Upper lobe of left lung (tissue), 6 donors: ENCODE results near the gene ERN2. TPM values are rescaled to one million over a fixed set of nuclear protein-coding genes. Genes with fewer than 3 reads are reported as not detected.

Experiments
- ATAC-seq, 2 donors: fragments of 200-7000 bp; cut with Tn5 transposase; one replicate each; pipeline ENCODE4 v1.9.1; 2022; ENCODE audit warnings: mild to moderate bottlenecking in 2 of 2, moderate library complexity in 2 of 2; ENCODE audit not compliant: low FRiP score in 2 of 2
- DNase-seq, 2 donors: peaks; one replicate each; pipeline ENCODE4 v3.0.0-alpha.2; 2019 to 2020
- H3K27ac ChIP-seq, 4 donors: fragments of 200-600 bp; sonication (generic); one replicate each; pipeline ENCODE4 v1.5.1; 2016 to 2019
- H3K27me3 ChIP-seq, 4 donors: fragments of 200-600 bp; sonication (generic); one replicate each; pipeline ENCODE4 v1.5.1; 2017 to 2019
- H3K36me3 ChIP-seq, 4 donors: fragments of 200-600 bp; sonication (generic); one replicate each; pipeline ENCODE4 v1.5.1; 2016 to 2019
- H3K4me1 ChIP-seq, 4 donors: fragments of 200-600 bp; sonication (generic); one replicate each; pipeline ENCODE4 v1.5.1; 2018 to 2019
- H3K4me3 ChIP-seq, 4 donors: fragments of 200-600 bp; sonication (generic); one replicate each; pipeline ENCODE4 v1.5.1; 2017 to 2019; ENCODE audit warnings: mild to moderate bottlenecking in 2 of 4, moderate library complexity in 1 of 4
- H3K9me3 ChIP-seq, 4 donors: fragments of 200-600 bp; sonication (generic); one replicate each; pipeline ENCODE4 v1.5.1; 2018 to 2019
- CTCF ChIP-seq, 6 experiments: fragments of 450-650 bp in 4 of 6; fragments of 200-600 bp in 2 of 6; sonication (generic) in 2 of 6; IDR thresholded peaks; one replicate each; pipeline ENCODE4 v1.5.1; 2016 to 2019; ENCODE audit warnings: antibody characterized with exemption in 6 of 6
- EP300 ChIP-seq, 4 donors: sonication (generic); formaldehyde crosslinking; IDR thresholded peaks; one replicate each; pipeline ENCODE4 v1.5.1; 2017; ENCODE audit warnings: antibody characterized with exemption in 4 of 4, control low read depth in 2 of 4
- POLR2A ChIP-seq, 4 donors: fragments of 450-650 bp; IDR thresholded peaks; one replicate each; pipeline ENCODE4 v1.5.1; 2016 to 2017; ENCODE audit warnings: antibody characterized with exemption in 4 of 4, mild to moderate bottlenecking in 2 of 4
- POLR2AphosphoS5 ChIP-seq, 2 donors: sonication (generic); formaldehyde crosslinking; IDR thresholded peaks; one replicate each; pipeline ENCODE4 v1.5.1; 2017; ENCODE audit warnings: antibody characterized with exemption in 2 of 2
- WGBS, 2 donors: methylation state at CpG; one replicate each; pipeline ENCODE4 v1.1.5; 2017 to 2018; 5-methylcytosine and 5-hydroxymethylcytosine counted together
- total RNA-seq, 6 donors: library from RNA; depleted of rRNA in 4 of 6; stranded (reverse); fragments of >200 nt in 4 of 6; gene quantifications; one replicate each; pipeline versions ENCODE4 v1.1.0 to v1.2.1, GENCODE V29; 2016 to 2021
- donor health status: DM: no; HTN: no; CAD: no; lungs with moderate emphysema.
- donor health status: DM: no; HTN: yes; CAD: no; lungs with severe emphysema.

ERN2 gene
- total RNA-seq, 6 donors from 2014 or later: 0.46 to 9.6 (median 1.3) TPM

- no peaks in the 10 kb centered on the region for H3K36me3 ChIP-seq
- H3K27me3 ChIP-seq: peaks cover 0 to 14% (median 3%) of the 10 kb centered on the region in 4 donors
- H3K4me1 ChIP-seq: peaks cover 0 to 5% (median 2%) of the 10 kb centered on the region in 4 donors
- 75 to 83% methylated on average over 5 of the region's 5 CpGs for WGBS, 2 donors
- no peak for DNase-seq
- no peak overlapping the region for H3K27ac ChIP-seq
- no peak for TF ChIP-seq CTCF (IDR thresholded peaks at IDR 0.05)
- TF ChIP-seq POLR2AphosphoS5 (IDR thresholded peaks at IDR 0.05): no peak
- no peak for TF ChIP-seq EP300 (IDR thresholded peaks at IDR 0.05)
- TF ChIP-seq POLR2A (IDR thresholded peaks at IDR 0.05): no peak
- H3K9me3 ChIP-seq: no peaks in the 10 kb centered on the region
- ATAC-seq: no peak
- H3K4me3 ChIP-seq: no peak overlapping the region
These were observed 3.5 kb upstream of the ERN2 start for GRCh38 chr16:23716484-23716883.

- H3K27me3 ChIP-seq: peaks cover 0 to 14% (median 3%) of the 10 kb centered on the region in 4 donors
- DNase-seq (no peak), ATAC-seq (no peak)
- 56 to 80% methylated on average over 4 of the region's 4 CpGs for WGBS, 2 donors
- no peak for TF ChIP-seq POLR2AphosphoS5 (IDR thresholded peaks at IDR 0.05)
- no peak for TF ChIP-seq CTCF (IDR thresholded peaks at IDR 0.05)
- TF ChIP-seq POLR2A (IDR thresholded peaks at IDR 0.05): no peak
- no peak for TF ChIP-seq EP300 (IDR thresholded peaks at IDR 0.05)
- no peak overlapping the region for H3K27ac ChIP-seq
- H3K4me3 ChIP-seq: no peak overlapping the region
- peaks cover 0 to 14% (median 10%) of the 10 kb centered on the region in 4 donors for H3K9me3 ChIP-seq
- no peaks in the 10 kb centered on the region for H3K36me3 ChIP-seq
- H3K4me1 ChIP-seq: peaks cover 0 to 5% (median 2%) of the 10 kb centered on the region in 4 donors
These were observed 1.2 kb downstream of the ERN2 start for GRCh38 chr16:23711785-23712184.

- Histone ChIP-seq H3K9me3 (peaks cover 0 to 14% (median 10%) of the 10 kb centered on the region in 4 donors), H3K27me3 (peaks cover 0 to 14% (median 3%) of the 10 kb centered on the region in 4 donors), H3K36me3 (no peaks in the 10 kb centered on the region), H3K4me1 (peaks cover 0 to 5% (median 2%) of the 10 kb centered on the region in 4 donors), H3K4me3 (no peak overlapping the region), H3K27ac (no peak overlapping the region)
- 93 to 98% methylated on average over 3 of the region's 3 CpGs for WGBS, 2 donors
- no peak for ATAC-seq
- TF ChIP-seq POLR2A (IDR thresholded peaks at IDR 0.05): no peak
- no peak for TF ChIP-seq EP300 (IDR thresholded peaks at IDR 0.05)
- TF ChIP-seq POLR2AphosphoS5 (IDR thresholded peaks at IDR 0.05): no peak
- TF ChIP-seq CTCF (IDR thresholded peaks at IDR 0.05): no peak
- DNase-seq: no peak
These were observed 2.5 kb downstream of the ERN2 start for GRCh38 chr16:23710504-23710903.

- no peak for ATAC-seq
- TF ChIP-seq CTCF (IDR thresholded peaks at IDR 0.05): no peak
- TF ChIP-seq POLR2A (IDR thresholded peaks at IDR 0.05): no peak
- TF ChIP-seq POLR2AphosphoS5 (IDR thresholded peaks at IDR 0.05): no peak
- no peak for TF ChIP-seq EP300 (IDR thresholded peaks at IDR 0.05)
- no peaks in the 10 kb centered on the region for H3K36me3 ChIP-seq
- H3K4me3 ChIP-seq: no peak overlapping the region
- peaks cover 0 to 14% (median 10%) of the 10 kb centered on the region in 4 donors for H3K9me3 ChIP-seq
- peaks cover 0 to 14% (median 3%) of the 10 kb centered on the region in 4 donors for H3K27me3 ChIP-seq
- WGBS, 2 donors: 63 to 86% methylated on average over 2 of the region's 2 CpGs
- H3K27ac ChIP-seq: no peak overlapping the region
- H3K4me1 ChIP-seq: peaks cover 0 to 5% (median 2%) of the 10 kb centered on the region in 4 donors
- no peak for DNase-seq
These were observed 3.0 kb downstream of the ERN2 start for GRCh38 chr16:23710008-23710407.

- DNase-seq (no peak), ATAC-seq (no peak)
- Histone ChIP-seq H3K27me3 (peaks cover 0 to 14% (median 3%) of the 10 kb centered on the region in 4 donors), H3K4me1 (peaks cover 0 to 5% (median 2%) of the 10 kb centered on the region in 4 donors), H3K36me3 (no peaks in the 10 kb centered on the region), H3K4me3 (no peak overlapping the region), H3K9me3 (peaks cover 0 to 14% (median 10%) of the 10 kb centered on the region in 4 donors), H3K27ac (no peak overlapping the region)
- TF ChIP-seq POLR2AphosphoS5 (IDR thresholded peaks at IDR 0.05) (no peak), POLR2A (IDR thresholded peaks at IDR 0.05) (no peak), EP300 (IDR thresholded peaks at IDR 0.05) (no peak), CTCF (IDR thresholded peaks at IDR 0.05) (no peak)
These were observed 3.5 kb downstream of the ERN2 start for GRCh38 chr16:23709536-23709935.
